Measurements from ENCODE around the gene SERPINB7.
A peak's percentile ranks its signal among the peaks of the same experiment; 100 is the strongest.

Gene SERPINB7

GRCh38 chr18:63788447-63789096 is 13.4 kb downstream of the SERPINB7 start:
- peak; percentile 83 for DNase-seq (ENCODE audit: low read depth)

- no peak for DNase-seq (ENCODE audit: low read depth)
Measured at GRCh38 chr18:63789327-63789726, 14.1 kb downstream of the SERPINB7 start.

- DNase-seq (ENCODE audit: low read depth), result no peak
Measured at GRCh38 chr18:63795606-63796005, 20.4 kb downstream of the SERPINB7 start.

GRCh38 chr18:63799189-63799588 is 24.0 kb downstream of the SERPINB7 start:
- DNase-seq (ENCODE audit: low read depth), result no peak

- no peak for DNase-seq (ENCODE audit: low read depth)
Measured at GRCh38 chr18:63801343-63801742, 26.1 kb downstream of the SERPINB7 start.

- no peak for DNase-seq (ENCODE audit: low read depth)
Measured at GRCh38 chr18:63808125-63808524, 32.9 kb downstream of the SERPINB7 start.

- no peak for DNase-seq (ENCODE audit: low read depth)
Measured at GRCh38 chr18:63817441-63818051, 42.3 kb downstream of the SERPINB7 start.

GRCh38 chr18:63818212-63818611 is 43.0 kb downstream of the SERPINB7 start:
- DNase-seq (ENCODE audit: low read depth), result no peak

GRCh38 chr18:63819786-63820185 is 44.6 kb downstream of the SERPINB7 start:
- no peak for DNase-seq (ENCODE audit: low read depth)

GRCh38 chr18:63820694-63821093 is 45.5 kb downstream of the SERPINB7 start:
- DNase-seq (ENCODE audit: low read depth), result no peak

GRCh38 chr18:63823516-63824219 is 48.5 kb downstream of the SERPINB7 start:
- no peak for DNase-seq (ENCODE audit: low read depth)

GRCh38 chr18:63824220-63824525 is 49.0 kb downstream of the SERPINB7 start:
- DNase-seq (ENCODE audit: low read depth), result no peak

GRCh38 chr18:63828120-63828519 is 52.9 kb downstream of the SERPINB7 start:
- DNase-seq (ENCODE audit: low read depth), result no peak

- no peak for DNase-seq (ENCODE audit: low read depth)
Measured at GRCh38 chr18:63828656-63829055, 53.4 kb downstream of the SERPINB7 start.

- DNase-seq (ENCODE audit: low read depth), result no peak
Measured at GRCh38 chr18:63829886-63830285, 54.7 kb downstream of the SERPINB7 start.

GRCh38 chr18:63831080-63831788 is 56.0 kb downstream of the SERPINB7 start:
- DNase-seq (ENCODE audit: low read depth), result peak; percentile 54

- no peak for DNase-seq (ENCODE audit: low read depth)
Measured at GRCh38 chr18:63832470-63832869, 57.3 kb downstream of the SERPINB7 start.

GRCh38 chr18:63834471-63835113 is 59.4 kb downstream of the SERPINB7 start:
- no peak for DNase-seq (ENCODE audit: low read depth)

- DNase-seq (ENCODE audit: low read depth), result no peak
Measured at GRCh38 chr18:63836456-63836855, 61.2 kb downstream of the SERPINB7 start.

GRCh38 chr18:63837590-63837989 is 62.4 kb downstream of the SERPINB7 start:
- no peak for DNase-seq (ENCODE audit: low read depth)

GRCh38 chr18:63843008-63843407 is 67.8 kb downstream of the SERPINB7 start:
- DNase-seq (ENCODE audit: low read depth), result no peak

GRCh38 chr18:63844254-63844653 is 69.0 kb downstream of the SERPINB7 start:
- DNase-seq (ENCODE audit: low read depth), result no peak

Measured in non-pigmented ciliary epithelial cell (primary cell).